Medulla oblongata (tissue), 1 donor: ENCODE measurements around the gene AKAP7.

Experiments used
- DNase-seq: peaks from one replicate; pipeline ENCODE4 v3.0.0-alpha.2; 2015; ENCODE audit errors: extremely low spot score

The AKAP7 gene

GRCh38 chr6:131199568-131200272 is 64.5 kb downstream of the AKAP7 start:
- peak; percentile 73 for DNase-seq

GRCh38 chr6:131205481-131206244 is 70.4 kb downstream of the AKAP7 start:
- no peak for DNase-seq

GRCh38 chr6:131206463-131207251 is 71.4 kb downstream of the AKAP7 start:
- DNase-seq = no peak

- no peak for DNase-seq
Measured at GRCh38 chr6:131208787-131209186, 73.5 kb downstream of the AKAP7 start.

GRCh38 chr6:131210469-131210868 is 75.2 kb downstream of the AKAP7 start:
- DNase-seq = no peak

GRCh38 chr6:131212024-131212423 is 76.8 kb downstream of the AKAP7 start:
- no peak for DNase-seq

- DNase-seq = no peak
Measured at GRCh38 chr6:131212913-131213312, 77.6 kb downstream of the AKAP7 start.

- no peak for DNase-seq
Measured at GRCh38 chr6:131213501-131213990, 78.3 kb downstream of the AKAP7 start.

- DNase-seq = no peak
Measured at GRCh38 chr6:131215219-131215618, 80.0 kb downstream of the AKAP7 start.

GRCh38 chr6:131216246-131216645 is 81.0 kb downstream of the AKAP7 start:
- no peak for DNase-seq

GRCh38 chr6:131222773-131223172 is 87.5 kb downstream of the AKAP7 start:
- DNase-seq = no peak

GRCh38 chr6:131223416-131223815 is 88.1 kb downstream of the AKAP7 start:
- no peak for DNase-seq

- DNase-seq = no peak
Measured at GRCh38 chr6:131225127-131225526, 89.9 kb downstream of the AKAP7 start.

GRCh38 chr6:131225959-131226358 is 90.7 kb downstream of the AKAP7 start:
- no peak for DNase-seq

GRCh38 chr6:131226459-131227157 is 91.3 kb downstream of the AKAP7 start:
- no peak for DNase-seq

GRCh38 chr6:131227158-131227543 is 91.9 kb downstream of the AKAP7 start:
- DNase-seq = no peak

GRCh38 chr6:131231103-131231502 is 95.8 kb downstream of the AKAP7 start:
- no peak for DNase-seq

- DNase-seq = no peak
Measured at GRCh38 chr6:131231891-131232290, 96.6 kb downstream of the AKAP7 start.

- no peak for DNase-seq
Measured at GRCh38 chr6:131244942-131245341, 109.7 kb downstream of the AKAP7 start.

GRCh38 chr6:131250122-131250521 is 114.9 kb downstream of the AKAP7 start:
- peak; percentile 88 for DNase-seq

- no peak for DNase-seq
Measured at GRCh38 chr6:131250936-131251335, 115.7 kb downstream of the AKAP7 start.
